Measurements from ENCODE around the gene CAMTA2. TPM values are rescaled to one million over a fixed set of nuclear protein-coding genes. Genes with fewer than 3 reads are reported as not detected.

The CAMTA2 gene
- total and polyA plus RNA-seq, 9 of the 15 experiments (the other 6 are each of a cell fraction or from before 2014, with no cell fraction given): 0.24 to 25.1 (median 6.3) TPM

DNA sequence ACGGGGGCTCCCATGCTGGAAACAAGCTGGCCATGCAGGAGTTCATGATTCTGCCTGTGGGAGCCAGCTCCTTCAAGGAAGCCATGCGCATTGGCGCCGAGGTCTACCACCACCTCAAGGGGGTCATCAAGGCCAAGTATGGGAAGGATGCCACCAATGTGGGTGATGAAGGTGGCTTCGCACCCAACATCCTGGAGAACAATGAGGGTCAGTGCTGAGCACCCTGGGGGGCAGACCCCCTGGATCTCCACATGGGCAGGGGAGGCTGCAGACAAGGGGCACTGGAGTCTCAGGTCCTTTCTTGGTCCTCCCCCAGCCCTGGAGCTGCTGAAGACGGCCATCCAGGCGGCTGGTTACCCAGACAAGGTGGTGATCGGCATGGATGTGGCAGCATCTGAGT, 32.4 kb downstream of the CAMTA2 start:
- in situ Hi-C loops (cut with MboI) (no loop called here), intact Hi-C loops (cut with micrococcal nuclease) (no loop called here)
- H3K4me1 ChIP-seq (replicated peaks in 1 of 2; ENCODE audit: control insufficient read depth in 2 of 2, insufficient read depth in 2 of 2, low read length in 2 of 2): peaks cover 15 to 37% of the 10 kb centered on the region in 2 experiments
- no peak overlapping the region for H3K27ac ChIP-seq (ENCODE audit: extremely low read depth, low read depth, low read length)
- H3K36me3 ChIP-seq (ENCODE audit: control insufficient read depth, insufficient read depth, low read length): no peaks in the 10 kb centered on the region; the same call in 2 of the 3 replicates
- POLR2A ChIA-PET: interaction anchor here (0.6 to 1.8 kb wide), 2 partner anchors 11 to 513 kb away, joined by 3 to 7 read pairs; no protein-coding TSS in a partner anchor
- H3K79me2 ChIP-seq (ENCODE audit: control insufficient read depth, insufficient read depth, low read length): peaks cover 17% of the 10 kb centered on the region
- ATAC-seq (no peak), DNase-seq (ENCODE audit: extremely low read depth in 1 of 4, low spot score in 3 of 4) (no peak), FAIRE-seq (no peak)
- 96% methylated on average over 4 of the region's 8 CpGs for WGBS (ENCODE audit: insufficient coverage, low coverage, missing lambda C conversion rate)
- CTCF ChIA-PET (ENCODE audit: low intra/inter-chr PET ratio): no interaction called here
- H3K27me3 ChIP-seq (ENCODE audit: control insufficient read depth in 2 of 2, insufficient read depth in 2 of 2, low read length in 2 of 2): no peaks in the 10 kb centered on the region
- no peaks in the 10 kb centered on the region for H3K9me1 ChIP-seq (ENCODE audit: control insufficient read depth, insufficient read depth, low read length)
- no peak overlapping the region for H2AFZ ChIP-seq (ENCODE audit: low read depth, low read length)
- BruUV-seq (replicated peaks): no TSS peak
- no peak for TF ChIP-seq LARP7 (IDR thresholded peaks at IDR 0.05)
- TF ChIP-seq, protein P1, sequence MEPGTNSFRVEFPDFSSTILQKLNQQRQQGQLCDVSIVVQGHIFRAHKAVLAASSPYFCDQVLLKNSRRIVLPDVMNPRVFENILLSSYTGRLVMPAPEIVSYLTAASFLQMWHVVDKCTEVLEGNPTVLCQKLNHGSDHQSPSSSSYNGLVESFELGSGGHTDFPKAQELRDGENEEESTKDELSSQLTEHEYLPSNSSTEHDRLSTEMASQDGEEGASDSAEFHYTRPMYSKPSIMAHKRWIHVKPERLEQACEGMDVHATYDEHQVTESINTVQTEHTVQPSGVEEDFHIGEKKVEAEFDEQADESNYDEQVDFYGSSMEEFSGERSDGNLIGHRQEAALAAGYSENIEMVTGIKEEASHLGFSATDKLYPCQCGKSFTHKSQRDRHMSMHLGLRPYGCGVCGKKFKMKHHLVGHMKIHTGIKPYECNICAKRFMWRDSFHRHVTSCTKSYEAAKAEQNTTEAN (CRISPR knock-in tag; IDR thresholded peaks at IDR 0.05): no peak
- TF ChIP-seq, protein P2, sequence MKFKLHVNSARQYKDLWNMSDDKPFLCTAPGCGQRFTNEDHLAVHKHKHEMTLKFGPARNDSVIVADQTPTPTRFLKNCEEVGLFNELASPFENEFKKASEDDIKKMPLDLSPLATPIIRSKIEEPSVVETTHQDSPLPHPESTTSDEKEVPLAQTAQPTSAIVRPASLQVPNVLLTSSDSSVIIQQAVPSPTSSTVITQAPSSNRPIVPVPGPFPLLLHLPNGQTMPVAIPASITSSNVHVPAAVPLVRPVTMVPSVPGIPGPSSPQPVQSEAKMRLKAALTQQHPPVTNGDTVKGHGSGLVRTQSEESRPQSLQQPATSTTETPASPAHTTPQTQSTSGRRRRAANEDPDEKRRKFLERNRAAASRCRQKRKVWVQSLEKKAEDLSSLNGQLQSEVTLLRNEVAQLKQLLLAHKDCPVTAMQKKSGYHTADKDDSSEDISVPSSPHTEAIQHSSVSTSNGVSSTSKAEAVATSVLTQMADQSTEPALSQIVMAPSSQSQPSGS (CRISPR knock-in tag; IDR thresholded peaks at IDR 0.05): no peak
- TF ChIP-seq NR2C1 (IDR thresholded peaks at IDR 0.05): no peak
- no peak for TF ChIP-seq NR2C1 (tag; IDR thresholded peaks at IDR 0.05)
- no peak for TF ChIP-seq SP1 (CRISPR knock-in tag; IDR thresholded peaks at IDR 0.05)
- TF ChIP-seq, protein P3, sequence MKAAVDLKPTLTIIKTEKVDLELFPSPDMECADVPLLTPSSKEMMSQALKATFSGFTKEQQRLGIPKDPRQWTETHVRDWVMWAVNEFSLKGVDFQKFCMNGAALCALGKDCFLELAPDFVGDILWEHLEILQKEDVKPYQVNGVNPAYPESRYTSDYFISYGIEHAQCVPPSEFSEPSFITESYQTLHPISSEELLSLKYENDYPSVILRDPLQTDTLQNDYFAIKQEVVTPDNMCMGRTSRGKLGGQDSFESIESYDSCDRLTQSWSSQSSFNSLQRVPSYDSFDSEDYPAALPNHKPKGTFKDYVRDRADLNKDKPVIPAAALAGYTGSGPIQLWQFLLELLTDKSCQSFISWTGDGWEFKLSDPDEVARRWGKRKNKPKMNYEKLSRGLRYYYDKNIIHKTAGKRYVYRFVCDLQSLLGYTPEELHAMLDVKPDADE (conservative IDR thresholded peaks at IDR 0.05; ENCODE audit: control insufficient read depth, low read depth, low read length): no peak
- TF ChIP-seq, protein P4, sequence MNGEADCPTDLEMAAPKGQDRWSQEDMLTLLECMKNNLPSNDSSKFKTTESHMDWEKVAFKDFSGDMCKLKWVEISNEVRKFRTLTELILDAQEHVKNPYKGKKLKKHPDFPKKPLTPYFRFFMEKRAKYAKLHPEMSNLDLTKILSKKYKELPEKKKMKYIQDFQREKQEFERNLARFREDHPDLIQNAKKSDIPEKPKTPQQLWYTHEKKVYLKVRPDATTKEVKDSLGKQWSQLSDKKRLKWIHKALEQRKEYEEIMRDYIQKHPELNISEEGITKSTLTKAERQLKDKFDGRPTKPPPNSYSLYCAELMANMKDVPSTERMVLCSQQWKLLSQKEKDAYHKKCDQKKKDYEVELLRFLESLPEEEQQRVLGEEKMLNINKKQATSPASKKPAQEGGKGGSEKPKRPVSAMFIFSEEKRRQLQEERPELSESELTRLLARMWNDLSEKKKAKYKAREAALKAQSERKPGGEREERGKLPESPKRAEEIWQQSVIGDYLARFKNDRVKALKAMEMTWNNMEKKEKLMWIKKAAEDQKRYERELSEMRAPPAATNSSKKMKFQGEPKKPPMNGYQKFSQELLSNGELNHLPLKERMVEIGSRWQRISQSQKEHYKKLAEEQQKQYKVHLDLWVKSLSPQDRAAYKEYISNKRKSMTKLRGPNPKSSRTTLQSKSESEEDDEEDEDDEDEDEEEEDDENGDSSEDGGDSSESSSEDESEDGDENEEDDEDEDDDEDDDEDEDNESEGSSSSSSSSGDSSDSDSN (IDR thresholded peaks at IDR 0.05; ENCODE audit: borderline replicate concordance in 1 of 2, low read depth in 2 of 2, low read length in 2 of 2): no peak
- no peak for TF ChIP-seq ZKSCAN1 (IDR thresholded peaks at IDR 0.05; ENCODE audit: low read depth, low read length)
- no peak for TF ChIP-seq FOS (IDR thresholded peaks at IDR 0.05; ENCODE audit: extremely low read depth, insufficient read length)
- TF ChIP-seq, protein P5, sequence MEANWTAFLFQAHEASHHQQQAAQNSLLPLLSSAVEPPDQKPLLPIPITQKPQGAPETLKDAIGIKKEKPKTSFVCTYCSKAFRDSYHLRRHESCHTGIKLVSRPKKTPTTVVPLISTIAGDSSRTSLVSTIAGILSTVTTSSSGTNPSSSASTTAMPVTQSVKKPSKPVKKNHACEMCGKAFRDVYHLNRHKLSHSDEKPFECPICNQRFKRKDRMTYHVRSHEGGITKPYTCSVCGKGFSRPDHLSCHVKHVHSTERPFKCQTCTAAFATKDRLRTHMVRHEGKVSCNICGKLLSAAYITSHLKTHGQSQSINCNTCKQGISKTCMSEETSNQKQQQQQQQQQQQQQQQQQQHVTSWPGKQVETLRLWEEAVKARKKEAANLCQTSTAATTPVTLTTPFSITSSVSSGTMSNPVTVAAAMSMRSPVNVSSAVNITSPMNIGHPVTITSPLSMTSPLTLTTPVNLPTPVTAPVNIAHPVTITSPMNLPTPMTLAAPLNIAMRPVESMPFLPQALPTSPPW (CRISPR knock-in tag; IDR thresholded peaks at IDR 0.05): no peak
- no peak for TF ChIP-seq U2AF1 (optimal IDR thresholded peaks at IDR 0.05; ENCODE audit: low read depth, low read length)
- no peak for TF ChIP-seq SUPT5H (IDR thresholded peaks at IDR 0.05)
- no peak for TF ChIP-seq ARID1B (IDR thresholded peaks at IDR 0.05)
- no peak overlapping the region for H3K4me3 ChIP-seq
- H3K9ac ChIP-seq (ENCODE audit: insufficient read depth in 1 of 2, low read depth in 2 of 2, low read length in 2 of 2): no peak overlapping the region
- no peaks in the 10 kb centered on the region for H4K20me1 ChIP-seq (replicated peaks; ENCODE audit: control insufficient read depth, insufficient read depth, low read length)
- H3K9me3 ChIP-seq (replicated peaks; ENCODE audit: control insufficient read depth, insufficient read depth, low read depth, low read length): no peaks in the 10 kb centered on the region
- H3K4me2 ChIP-seq (ENCODE audit: insufficient read depth, low read length): no peak overlapping the region
